ENCODE results near the gene SMAD3. TPM values are rescaled to one million over a fixed set of nuclear protein-coding genes. Genes with fewer than 3 reads are reported as not detected.

The SMAD3 gene
- total RNA-seq, 2 donors from 2014 or later: 47.4 to 68.9 TPM

GRCh38 chr15:67215102-67215501 lies 149.7 kb downstream of the SMAD3 start:
- no peak overlapping the region for H3K27ac Mint-ChIP-seq
- H3K4me3 Mint-ChIP-seq: no peak overlapping the region
- H3K36me3 Mint-ChIP-seq (ENCODE audit: insufficient read depth in 2 of 2): peaks cover 4 to 18% of the 10 kb centered on the region in 2 donors
- no peaks in the 10 kb centered on the region for H3K27me3 Mint-ChIP-seq (ENCODE audit: low read depth)
- DNase-seq (no peak), ATAC-seq (replicated peaks in 1 of 2) (no peak)
- no peaks in the 10 kb centered on the region for H3K9me3 Mint-ChIP-seq
- peaks cover 8% of the 10 kb centered on the region for H3K4me1 Mint-ChIP-seq (ENCODE audit: low read depth)

DNA sequence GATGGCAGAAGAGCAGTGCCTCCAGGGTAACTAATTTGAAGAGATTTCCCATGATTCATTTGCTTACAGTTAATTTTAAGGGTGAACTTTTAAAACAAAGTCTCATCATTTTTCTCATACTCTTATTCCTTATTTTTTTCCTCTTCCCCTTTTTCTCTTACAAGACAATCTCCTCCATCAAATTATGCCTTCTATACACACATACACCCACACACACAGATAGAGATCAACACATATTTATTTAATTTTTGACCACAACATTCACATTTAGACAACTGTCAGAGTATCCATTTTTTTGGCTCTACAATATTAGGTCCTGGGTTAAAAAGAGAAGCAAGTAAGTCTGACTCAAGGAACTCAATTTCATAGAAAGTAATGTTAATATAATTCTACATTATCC lies 151.5 kb downstream of the SMAD3 start:
- peak overlapping the region; percentile 82 for H3K27ac Mint-ChIP-seq
- ATAC-seq (replicated peaks in 1 of 2) (no peak), DNase-seq (no peak)
- no peaks in the 10 kb centered on the region for H3K27me3 Mint-ChIP-seq (ENCODE audit: low read depth)
- peaks cover 8% of the 10 kb centered on the region for H3K4me1 Mint-ChIP-seq (ENCODE audit: low read depth)
- H3K36me3 Mint-ChIP-seq (ENCODE audit: insufficient read depth in 2 of 2): peaks cover 4 to 15% of the 10 kb centered on the region in 2 donors
- H3K9me3 Mint-ChIP-seq: no peaks in the 10 kb centered on the region
- no peak overlapping the region for H3K4me3 Mint-ChIP-seq

DNA sequence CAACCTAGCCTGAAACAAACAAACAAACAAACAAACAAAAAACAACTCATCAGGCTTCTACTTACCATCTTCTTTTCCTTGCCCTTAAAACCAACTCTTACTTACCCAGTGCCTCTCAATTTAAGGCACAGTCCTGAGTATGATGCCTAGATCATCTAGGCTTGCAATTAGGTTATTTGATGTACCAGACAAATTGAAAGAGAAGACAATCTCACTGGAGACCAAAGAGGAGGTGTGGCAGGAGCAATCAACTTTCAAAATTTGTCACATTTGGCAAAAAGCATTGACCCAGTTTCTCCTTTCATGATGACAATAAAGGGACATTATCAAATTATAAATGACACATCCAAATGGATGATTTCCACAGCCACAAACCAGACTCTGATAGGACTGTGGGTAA lies 153.0 kb downstream of the SMAD3 start:
- Mint-ChIP-seq H3K4me1 (ENCODE audit: low read depth) (peaks cover 8% of the 10 kb centered on the region), H3K27ac (peak overlapping the region; percentile 23), H3K36me3 (ENCODE audit: insufficient read depth in 2 of 2) (peaks cover 4 to 15% of the 10 kb centered on the region in 2 donors), H3K4me3 (no peak overlapping the region), H3K27me3 (ENCODE audit: low read depth) (no peaks in the 10 kb centered on the region), H3K9me3 (no peaks in the 10 kb centered on the region)
- DNase-seq: no peak
- peak in 1 of 2 donors; percentile 21 for ATAC-seq (replicated peaks in 1 of 2)

DNA sequence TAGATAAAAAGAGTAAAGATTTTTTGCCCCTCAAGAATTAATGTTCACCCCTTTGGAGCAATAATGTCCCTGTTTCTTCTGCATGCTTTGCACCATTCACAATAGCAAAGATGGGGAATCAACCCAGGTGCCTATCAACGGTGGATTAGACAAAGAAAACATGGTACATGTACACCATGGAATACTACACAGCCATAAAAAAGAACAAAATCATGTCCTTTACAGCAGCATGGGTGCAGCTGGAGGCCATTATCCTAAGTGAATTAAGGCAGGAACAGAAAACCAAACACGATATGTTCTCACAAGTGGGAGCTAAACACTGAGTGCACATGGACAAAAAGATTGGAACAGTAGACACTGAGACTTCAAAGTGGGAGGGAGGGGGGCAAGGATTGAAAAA lies 153.9 kb downstream of the SMAD3 start:
- Mint-ChIP-seq H3K4me1 (ENCODE audit: low read depth) (peaks cover 8% of the 10 kb centered on the region), H3K27me3 (ENCODE audit: low read depth) (no peaks in the 10 kb centered on the region), H3K4me3 (no peak overlapping the region), H3K36me3 (ENCODE audit: insufficient read depth in 2 of 2) (peaks cover 4 to 15% of the 10 kb centered on the region in 2 donors), H3K27ac (no peak overlapping the region), H3K9me3 (no peaks in the 10 kb centered on the region)
- DNase-seq (no peak), ATAC-seq (replicated peaks in 1 of 2) (no peak)

DNA sequence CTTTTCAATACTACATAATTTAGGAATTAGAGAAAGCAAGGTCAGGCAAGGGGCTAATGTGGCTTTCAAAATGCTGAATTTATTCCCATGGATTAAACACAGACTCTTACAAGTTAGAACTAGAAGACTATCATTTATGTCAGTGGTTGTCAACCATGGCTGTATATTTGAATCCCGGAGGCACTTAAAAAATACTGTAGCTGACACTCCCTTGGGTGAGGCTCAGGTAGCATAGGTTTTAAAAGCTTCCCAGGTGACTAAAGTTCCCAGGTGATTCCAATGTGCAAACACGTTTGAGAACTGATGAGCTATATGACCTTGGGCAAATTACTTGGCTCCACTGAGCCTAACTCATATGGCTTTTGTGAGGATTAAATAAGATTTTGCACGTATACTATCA lies 159.5 kb downstream of the SMAD3 start:
- Mint-ChIP-seq H3K27ac (no peak overlapping the region), H3K9me3 (no peaks in the 10 kb centered on the region), H3K4me3 (no peak overlapping the region), H3K36me3 (ENCODE audit: insufficient read depth in 2 of 2) (peaks cover 4 to 5% of the 10 kb centered on the region in 2 donors), H3K4me1 (ENCODE audit: low read depth) (peaks cover 8% of the 10 kb centered on the region), H3K27me3 (ENCODE audit: low read depth) (no peaks in the 10 kb centered on the region)
- no peak for ATAC-seq (replicated peaks in 1 of 2)
- no peak for DNase-seq

DNA sequence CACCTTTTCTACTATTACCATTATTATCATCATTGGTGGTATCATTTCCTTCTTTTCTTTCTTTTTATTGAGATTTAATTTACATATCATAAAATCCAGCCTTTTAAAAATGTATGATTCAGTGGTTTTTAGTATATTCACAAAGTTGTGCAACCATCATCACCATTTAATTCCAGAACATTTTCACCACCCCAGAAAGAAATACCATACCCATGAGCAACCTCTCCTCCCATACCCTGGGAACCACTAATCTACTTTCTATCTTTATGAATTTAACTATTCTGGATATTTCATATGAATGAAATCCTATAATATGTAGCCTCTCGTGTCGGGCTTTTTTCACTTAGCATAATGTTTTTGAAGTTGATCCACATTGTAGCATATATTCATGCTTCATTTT lies 159.9 kb downstream of the SMAD3 start:
- H3K36me3 Mint-ChIP-seq (ENCODE audit: insufficient read depth in 2 of 2): peaks cover 4 to 9% of the 10 kb centered on the region in 2 donors
- DNase-seq: no peak
- no peaks in the 10 kb centered on the region for H3K9me3 Mint-ChIP-seq
- no peak overlapping the region for H3K4me3 Mint-ChIP-seq
- no peak overlapping the region for H3K27ac Mint-ChIP-seq
- no peaks in the 10 kb centered on the region for H3K27me3 Mint-ChIP-seq (ENCODE audit: low read depth)
- no peak for ATAC-seq (replicated peaks in 1 of 2)
- H3K4me1 Mint-ChIP-seq (ENCODE audit: low read depth): peaks cover 8% of the 10 kb centered on the region

DNA sequence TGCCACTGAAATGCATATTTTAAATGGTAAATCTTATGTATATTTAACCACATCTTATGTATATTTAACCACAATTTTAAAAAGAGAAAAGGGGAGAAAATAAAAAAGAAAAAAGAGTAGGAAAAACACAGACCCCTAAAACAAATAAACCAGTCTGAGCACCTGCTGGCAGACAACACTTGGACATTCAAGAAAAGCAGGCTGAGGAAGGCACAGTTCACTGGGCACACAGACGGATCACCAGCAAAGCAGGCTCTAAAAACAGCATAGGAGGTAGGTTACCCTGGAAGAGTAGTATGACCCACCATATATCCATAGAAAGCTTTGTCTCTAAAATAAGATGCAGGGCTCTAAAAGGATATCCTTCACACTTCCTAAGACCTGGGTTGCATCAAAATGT lies 162.0 kb downstream of the SMAD3 start:
- Mint-ChIP-seq H3K4me1 (ENCODE audit: low read depth) (peaks cover 8% of the 10 kb centered on the region), H3K27ac (no peak overlapping the region), H3K36me3 (ENCODE audit: insufficient read depth in 2 of 2) (peaks cover 18% of the 10 kb centered on the region in 2 donors), H3K27me3 (ENCODE audit: low read depth) (no peaks in the 10 kb centered on the region), H3K4me3 (no peak overlapping the region), H3K9me3 (no peaks in the 10 kb centered on the region)
- no peak for DNase-seq
- no peak for ATAC-seq (replicated peaks in 1 of 2)

DNA sequence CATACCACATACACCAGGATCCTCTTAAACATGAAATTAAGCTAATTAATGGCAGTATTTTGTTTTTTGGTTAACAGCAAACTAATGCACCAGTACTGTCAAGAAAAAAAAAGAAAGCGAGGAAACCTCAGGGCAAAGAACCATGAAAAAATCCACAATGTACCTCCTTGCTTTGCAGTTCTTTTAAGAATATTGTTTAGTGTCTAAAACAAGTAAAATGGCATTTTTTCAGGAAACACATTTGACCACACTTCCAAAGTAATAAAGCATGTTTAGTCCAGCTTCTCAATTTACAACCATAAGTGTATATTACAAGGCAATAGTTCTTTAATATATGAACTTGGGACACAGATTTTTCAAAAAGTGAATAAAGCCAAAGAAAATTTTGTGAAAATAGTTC lies 162.4 kb downstream of the SMAD3 start:
- no peak for DNase-seq
- no peaks in the 10 kb centered on the region for H3K9me3 Mint-ChIP-seq
- H3K4me1 Mint-ChIP-seq (ENCODE audit: low read depth): peaks cover 8% of the 10 kb centered on the region
- ATAC-seq (replicated peaks in 1 of 2): no peak
- H3K27ac Mint-ChIP-seq: no peak overlapping the region
- H3K36me3 Mint-ChIP-seq (ENCODE audit: insufficient read depth in 2 of 2): peaks cover 20 to 21% of the 10 kb centered on the region in 2 donors
- no peaks in the 10 kb centered on the region for H3K27me3 Mint-ChIP-seq (ENCODE audit: low read depth)
- H3K4me3 Mint-ChIP-seq: no peak overlapping the region

- Mint-ChIP-seq H3K4me1 (ENCODE audit: low read depth) (peaks cover 8% of the 10 kb centered on the region), H3K27ac (no peak overlapping the region), H3K9me3 (no peaks in the 10 kb centered on the region), H3K4me3 (no peak overlapping the region), H3K36me3 (ENCODE audit: insufficient read depth in 2 of 2) (peaks cover 20 to 25% of the 10 kb centered on the region in 2 donors), H3K27me3 (ENCODE audit: low read depth) (no peaks in the 10 kb centered on the region)
- DNase-seq (no peak), ATAC-seq (replicated peaks in 1 of 2) (no peak)
Observed at GRCh38 chr15:67228286-67228685, 162.9 kb downstream of the SMAD3 start.

DNA sequence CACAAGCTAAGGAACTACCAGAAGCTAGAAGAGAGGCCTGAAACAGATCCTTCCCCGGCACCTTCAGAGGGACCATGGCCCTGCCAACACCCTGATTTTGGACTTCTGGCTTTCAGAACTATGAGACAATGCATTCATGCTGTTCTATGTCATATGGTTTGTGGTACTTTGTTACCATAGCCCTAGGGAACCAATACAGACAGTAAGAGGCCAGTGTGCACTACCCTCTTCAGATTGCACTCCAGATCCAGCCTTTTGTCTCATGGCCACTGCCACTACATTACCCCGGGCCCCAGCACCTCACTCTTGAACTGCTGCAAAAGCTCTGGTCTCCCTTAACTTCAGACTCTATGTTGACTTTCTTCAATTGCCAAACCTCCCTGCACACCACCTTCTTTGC lies 165.1 kb downstream of the SMAD3 start:
- H3K4me3 Mint-ChIP-seq: no peak overlapping the region
- H3K27ac Mint-ChIP-seq: no peak overlapping the region

GRCh38 chr15:67232591-67232990 lies 167.2 kb downstream of the SMAD3 start:
- H3K27me3 Mint-ChIP-seq (ENCODE audit: low read depth): no peaks in the 10 kb centered on the region
- H3K27ac Mint-ChIP-seq: no peak overlapping the region
- no peaks in the 10 kb centered on the region for H3K9me3 Mint-ChIP-seq
- H3K36me3 Mint-ChIP-seq (ENCODE audit: insufficient read depth in 2 of 2): peaks cover 22 to 38% of the 10 kb centered on the region in 2 donors
- peaks cover 8% of the 10 kb centered on the region for H3K4me1 Mint-ChIP-seq (ENCODE audit: low read depth)
- no peak for DNase-seq
- no peak overlapping the region for H3K4me3 Mint-ChIP-seq
- ATAC-seq (replicated peaks in 1 of 2): no peak

More for the DNA sequence above, 165.1 kb downstream of the SMAD3 start:
- ATAC-seq (replicated peaks in 1 of 2): no peak
- DNase-seq: no peak
- H3K27me3 Mint-ChIP-seq (ENCODE audit: low read depth): no peaks in the 10 kb centered on the region
- H3K36me3 Mint-ChIP-seq (ENCODE audit: insufficient read depth in 2 of 2): peaks cover 22 to 38% of the 10 kb centered on the region in 2 donors
- H3K4me1 Mint-ChIP-seq (ENCODE audit: low read depth): peaks cover 8% of the 10 kb centered on the region
- no peaks in the 10 kb centered on the region for H3K9me3 Mint-ChIP-seq

DNA sequence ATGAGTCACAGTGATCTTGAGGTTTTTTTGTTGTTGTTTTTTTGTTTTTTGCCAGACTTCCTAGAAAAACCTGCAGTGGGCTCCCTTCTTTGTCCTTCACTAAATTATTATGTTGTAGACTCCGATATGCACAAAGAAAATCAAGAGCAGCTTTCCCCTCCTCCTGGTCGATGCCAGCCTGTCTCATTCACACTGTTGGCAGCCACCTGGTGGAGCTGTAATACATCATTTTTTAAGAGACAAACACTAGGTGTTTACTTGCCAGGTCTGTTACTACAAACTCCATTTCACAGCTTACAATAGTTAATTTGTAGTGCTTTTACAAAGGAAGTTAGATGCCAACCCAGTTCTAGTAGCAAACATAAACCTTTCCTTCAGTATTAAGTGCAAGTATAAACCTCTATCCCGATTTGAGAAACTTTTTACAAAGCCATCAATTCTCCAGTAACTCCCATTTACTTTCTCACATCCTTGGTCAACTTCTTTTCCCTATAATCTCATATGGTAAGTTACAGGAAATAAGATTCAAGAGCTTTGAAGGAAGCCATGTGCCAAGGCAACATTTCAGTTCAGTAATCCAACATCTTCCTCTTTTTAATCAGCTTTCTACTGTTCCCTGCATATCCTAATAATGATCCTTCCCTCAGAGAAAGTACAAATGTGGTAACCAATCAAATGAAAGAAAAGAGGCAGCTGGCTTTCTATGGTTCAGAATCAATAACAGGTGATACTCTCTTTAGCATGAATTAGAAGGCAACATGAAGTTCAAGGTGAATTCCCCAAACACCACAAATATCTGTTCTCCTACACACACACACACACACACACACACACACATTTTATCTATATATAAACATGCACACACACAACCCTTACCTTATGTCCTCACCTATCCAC lies 175.1 kb downstream of the SMAD3 start:
- H3K9me3 Mint-ChIP-seq: no peaks in the 10 kb centered on the region
- ATAC-seq (replicated peaks in 1 of 2) (peak in 1 of 2 donors; percentile 14), DNase-seq (peak in 1 of 2 donors; percentile 11)
- no peaks in the 10 kb centered on the region for H3K27me3 Mint-ChIP-seq (ENCODE audit: low read depth)
- H3K4me3 Mint-ChIP-seq: peak overlapping the region; percentile 60 to 82
- H3K36me3 Mint-ChIP-seq (ENCODE audit: insufficient read depth in 2 of 2): peaks cover 0 to 11% of the 10 kb centered on the region in 2 donors
- peaks cover 41% of the 10 kb centered on the region for H3K4me1 Mint-ChIP-seq (ENCODE audit: low read depth)
- H3K27ac Mint-ChIP-seq: peak overlapping the region; percentile 93

DNA sequence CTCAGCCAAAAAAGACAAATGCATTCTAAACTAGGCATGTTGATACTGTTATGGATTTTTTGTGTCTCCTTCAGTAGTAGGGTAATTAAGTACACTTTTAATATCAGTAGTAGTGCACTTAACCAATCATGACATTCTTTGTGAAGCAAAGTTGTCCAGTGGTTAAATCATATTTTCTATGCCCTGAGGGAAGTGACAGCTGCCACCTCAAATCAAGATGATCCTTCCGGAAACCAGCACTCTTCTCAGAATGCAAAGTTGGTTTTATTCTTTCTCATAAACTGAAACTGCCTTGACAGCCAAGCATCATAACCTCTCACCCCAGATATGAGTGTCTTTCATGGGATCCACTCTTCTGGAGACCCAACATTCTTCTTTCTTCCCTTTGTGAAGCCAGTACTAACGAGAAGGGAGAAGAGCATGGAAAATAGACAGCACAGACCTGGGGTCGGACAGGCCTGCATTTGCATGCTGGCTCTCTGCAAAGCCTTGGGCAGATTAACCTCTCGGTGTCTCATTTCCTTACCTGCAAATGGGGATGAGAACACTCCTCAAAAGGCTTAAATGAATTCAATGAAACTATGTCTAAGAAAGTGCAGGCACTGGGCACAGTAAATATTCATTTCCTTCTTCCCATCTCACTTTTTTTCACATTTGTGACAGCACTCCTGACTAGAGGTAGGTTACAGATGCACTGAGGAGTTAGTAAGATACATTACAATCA lies 175.9 kb downstream of the SMAD3 start:
- Mint-ChIP-seq H3K9me3 (no peaks in the 10 kb centered on the region), H3K4me1 (ENCODE audit: low read depth) (peaks cover 41% of the 10 kb centered on the region), H3K27ac (peak overlapping the region; percentile 93), H3K4me3 (peak overlapping the region; percentile 60 to 82), H3K36me3 (ENCODE audit: insufficient read depth in 2 of 2) (peaks cover 0 to 16% of the 10 kb centered on the region in 2 donors), H3K27me3 (ENCODE audit: low read depth) (no peaks in the 10 kb centered on the region)
- DNase-seq: peak; percentile 54 to 62
- ATAC-seq (replicated peaks in 1 of 2): peak; percentile 88 to 89
